Fibroblast of skin of left quadriceps (primary cell): Measurements from ENCODE around the gene RENBP.

ENCODE experiments used
- DNase-seq, 2 experiments: peaks; one replicate each; pipeline ENCODE4 v3.0.0-alpha.2; 2013; ENCODE audit warnings: low read depth in 2 of 2

Gene RENBP

GRCh38 chrX:153920546-153920945 lies 23.9 kb downstream of the RENBP start:
- no peak for DNase-seq

GRCh38 chrX:153919281-153919680 lies 25.2 kb downstream of the RENBP start:
- DNase-seq = no peak

GRCh38 chrX:153917869-153918268 lies 26.6 kb downstream of the RENBP start:
- DNase-seq = no peak

- DNase-seq = no peak
These were observed 30.7 kb downstream of the RENBP start for GRCh38 chrX:153913701-153914100.

GRCh38 chrX:153913211-153913610 lies 31.2 kb downstream of the RENBP start:
- DNase-seq = no peak

- DNase-seq = no peak
These were observed 32.6 kb downstream of the RENBP start for GRCh38 chrX:153911798-153912197.

GRCh38 chrX:153910446-153910845 lies 34.0 kb downstream of the RENBP start:
- no peak for DNase-seq

- DNase-seq = no peak
These were observed 34.5 kb downstream of the RENBP start for GRCh38 chrX:153909980-153910360.

- DNase-seq = no peak
These were observed 35.1 kb downstream of the RENBP start for GRCh38 chrX:153909024-153909979.

- no peak for DNase-seq
These were observed 36.1 kb downstream of the RENBP start for GRCh38 chrX:153908219-153908860.

GRCh38 chrX:153907456-153907855 lies 37.0 kb downstream of the RENBP start:
- no peak for DNase-seq

- no peak for DNase-seq
These were observed 38.1 kb downstream of the RENBP start for GRCh38 chrX:153906126-153906917.

- no peak for DNase-seq
These were observed 38.9 kb downstream of the RENBP start for GRCh38 chrX:153905481-153906095.

- no peak for DNase-seq
These were observed 40.2 kb downstream of the RENBP start, which contains the start of gene AVPR2 for GRCh38 chrX:153903991-153904957. Gene AVPR2, plus strand, starts transcription at chrX:153904673. Its CDS starts 473 bp downstream, at chrX:153905146.

- DNase-seq = no peak
These were observed 41.0 kb downstream of the RENBP start for GRCh38 chrX:153903238-153903980.

GRCh38 chrX:153902385-153902784 lies 42.1 kb downstream of the RENBP start:
- DNase-seq = no peak

GRCh38 chrX:153901753-153902140 lies 42.7 kb downstream of the RENBP start:
- no peak for DNase-seq

GRCh38 chrX:153900831-153901752 lies 43.4 kb downstream of the RENBP start:
- peak; percentile 62 to 63 for DNase-seq

- DNase-seq = no peak
These were observed 46.5 kb downstream of the RENBP start for GRCh38 chrX:153897899-153898298.
